Activated CD4-positive, alpha-beta T cell treated with anti-CD3 and anti-CD28 coated beads, Interleukin-2, amount 50 U/mL, for 16 hours (primary cell): ENCODE data around the gene TRIM54.
A peak's percentile ranks its signal among the peaks of the same experiment; 100 is the strongest.
"Not testable (repeated sequence)": the region's sequence is repeated elsewhere in the genome, so short reads cannot be mapped to it uniquely, and the experiment has no call there.

Source experiments
- DNase-seq: peaks from one replicate; pipeline ENCODE4 v3.0.0-alpha.2; 2020

TRIM54 gene

GRCh38 chr2:27315122-27315521 lies 32.9 kb downstream of the TRIM54 start:
- no peak for DNase-seq

- DNase-seq: no peak
Observed at GRCh38 chr2:27316655-27317412, 34.6 kb downstream of the TRIM54 start.

GRCh38 chr2:27319839-27320238 lies 37.6 kb downstream of the TRIM54 start:
- DNase-seq: not testable (repeated sequence)

- no peak for DNase-seq
Observed at GRCh38 chr2:27320958-27321543, 38.8 kb downstream of the TRIM54 start.

- DNase-seq: no peak
Observed at GRCh38 chr2:27322301-27322765, 40.1 kb downstream of the TRIM54 start.

- peak; percentile 93 for DNase-seq
Observed at GRCh38 chr2:27322766-27323595, 40.8 kb downstream of the TRIM54 start, which contains the start of gene MPV17. Gene MPV17 (minus strand): TSS chr2:27323097. CDS start chr2:27322517, 580 bp downstream.

- DNase-seq: no peak
Observed at GRCh38 chr2:27323596-27324285, 41.5 kb downstream of the TRIM54 start.

GRCh38 chr2:27324720-27325119 lies 42.5 kb downstream of the TRIM54 start:
- no peak for DNase-seq

GRCh38 chr2:27335311-27335710 lies 53.1 kb downstream of the TRIM54 start:
- no peak for DNase-seq

GRCh38 chr2:27336173-27336572 lies 53.9 kb downstream of the TRIM54 start:
- no peak for DNase-seq

GRCh38 chr2:27347641-27348040 lies 65.4 kb downstream of the TRIM54 start:
- DNase-seq: no peak

GRCh38 chr2:27350106-27350693 lies 68.0 kb downstream of the TRIM54 start:
- no peak for DNase-seq

GRCh38 chr2:27351802-27352598 lies 69.8 kb downstream of the TRIM54 start:
- DNase-seq: peak; percentile 53

- not testable (repeated sequence) for DNase-seq
Observed at GRCh38 chr2:27353386-27353761, 71.1 kb downstream of the TRIM54 start.

GRCh38 chr2:27353762-27354596 lies 71.8 kb downstream of the TRIM54 start:
- no peak for DNase-seq

GRCh38 chr2:27354597-27354927 lies 72.3 kb downstream of the TRIM54 start:
- no peak for DNase-seq

GRCh38 chr2:27356056-27356381 lies 73.8 kb downstream of the TRIM54 start:
- DNase-seq: no peak

- DNase-seq: peak; percentile 96
Observed at GRCh38 chr2:27356382-27357181, 74.4 kb downstream of the TRIM54 start, which contains the start of gene GTF3C2. Gene GTF3C2 (minus strand): TSS chr2:27356764. CDS start chr2:27343554, 13,210 bp downstream.
